GM10847 (cell line): ENCODE results near the gene SPEF2.

Experiments
- POLR2A ChIP-seq: IDR thresholded peaks from 2 replicates; pipeline ENCODE4 v1.6.1; 2011; ENCODE audit not compliant: insufficient read length; ENCODE audit errors: extremely low read depth

SPEF2 gene

GRCh38 chr5:35745193-35745592, 127.5 kb downstream of the SPEF2 start:
- no peak for TF ChIP-seq POLR2A

- no peak for TF ChIP-seq POLR2A
Observed at GRCh38 chr5:35745660-35746059, 128.0 kb downstream of the SPEF2 start.

GRCh38 chr5:35752012-35752411, 134.3 kb downstream of the SPEF2 start:
- TF ChIP-seq POLR2A = no peak

GRCh38 chr5:35753500-35753899, 135.8 kb downstream of the SPEF2 start:
- no peak for TF ChIP-seq POLR2A

GRCh38 chr5:35754481-35754880, 136.8 kb downstream of the SPEF2 start:
- no peak for TF ChIP-seq POLR2A

- no peak for TF ChIP-seq POLR2A
Observed at GRCh38 chr5:35755966-35756365, 138.3 kb downstream of the SPEF2 start.

- no peak for TF ChIP-seq POLR2A
Observed at GRCh38 chr5:35758151-35758724, 140.6 kb downstream of the SPEF2 start.

GRCh38 chr5:35761541-35761940, 143.9 kb downstream of the SPEF2 start:
- TF ChIP-seq POLR2A = no peak

GRCh38 chr5:35762368-35762767, 144.7 kb downstream of the SPEF2 start:
- TF ChIP-seq POLR2A = no peak

GRCh38 chr5:35765921-35766320, 148.3 kb downstream of the SPEF2 start:
- TF ChIP-seq POLR2A = no peak

GRCh38 chr5:35771300-35771699, 153.6 kb downstream of the SPEF2 start:
- no peak for TF ChIP-seq POLR2A

- TF ChIP-seq POLR2A = no peak
Observed at GRCh38 chr5:35771839-35772238, 154.2 kb downstream of the SPEF2 start.

GRCh38 chr5:35773967-35774366, 156.3 kb downstream of the SPEF2 start:
- no peak for TF ChIP-seq POLR2A

GRCh38 chr5:35776757-35777156, 159.1 kb downstream of the SPEF2 start:
- TF ChIP-seq POLR2A = no peak

GRCh38 chr5:35777358-35778087, 159.9 kb downstream of the SPEF2 start:
- no peak for TF ChIP-seq POLR2A

- TF ChIP-seq POLR2A = no peak
Observed at GRCh38 chr5:35778259-35778769, 160.7 kb downstream of the SPEF2 start.

GRCh38 chr5:35780236-35780635, 162.6 kb downstream of the SPEF2 start:
- TF ChIP-seq POLR2A = no peak
